Neural progenitor cell (in vitro differentiated cells): ENCODE measurements around the gene JMJD4.

Experiments used
- CTCF ChIP-seq: fragments of 200-600 bp; sonication (generic); IDR thresholded peaks from 2 replicates; pipeline ENCODE4 v1.5.1; 2017; ENCODE audit warnings: antibody characterized with exemption, mild to moderate bottlenecking
- EZH2 ChIP-seq: fragments of 200-600 bp; sonication (generic); IDR thresholded peaks from 2 replicates; pipeline ENCODE4 v1.6.1; 2017; ENCODE audit warnings: antibody characterized with exemption, mild to moderate bottlenecking, moderate library complexity

GRCh38 chr1:227749916-227750710 lies 15.0 kb upstream of the JMJD4 start:
- TF ChIP-seq EZH2 = no peak
- no peak for TF ChIP-seq CTCF
